ENCODE data around the gene SLC47A2. TPM values are rescaled to one million over a fixed set of nuclear protein-coding genes. Genes with fewer than 3 reads are reported as not detected.

Gene SLC47A2
- total RNA-seq, 2 experiments from 2014 or later: not detected

- POLR2A ChIA-PET: no interaction called here
- Mint-ChIP-seq H3K9me3 (no peaks in the 10 kb centered on the region), H3K27me3 (peaks cover 7% of the 10 kb centered on the region), H3K36me3 (no peaks in the 10 kb centered on the region), H3K27ac (no peak overlapping the region), H3K4me3 (no peak overlapping the region), H3K4me1 (ENCODE audit: low read depth) (no peaks in the 10 kb centered on the region)
- CTCF ChIA-PET: interaction anchor here (1.2 kb wide), 1 partner anchor 134 kb away, joined by 5 read pairs; no protein-coding TSS in a partner anchor
- DNase-seq: no peak
- intact Hi-C loops (cut with micrococcal nuclease): no loop called here
These were observed 84.5 kb downstream of the SLC47A2 start for GRCh38 chr17:19631905-19632304.

DNA sequence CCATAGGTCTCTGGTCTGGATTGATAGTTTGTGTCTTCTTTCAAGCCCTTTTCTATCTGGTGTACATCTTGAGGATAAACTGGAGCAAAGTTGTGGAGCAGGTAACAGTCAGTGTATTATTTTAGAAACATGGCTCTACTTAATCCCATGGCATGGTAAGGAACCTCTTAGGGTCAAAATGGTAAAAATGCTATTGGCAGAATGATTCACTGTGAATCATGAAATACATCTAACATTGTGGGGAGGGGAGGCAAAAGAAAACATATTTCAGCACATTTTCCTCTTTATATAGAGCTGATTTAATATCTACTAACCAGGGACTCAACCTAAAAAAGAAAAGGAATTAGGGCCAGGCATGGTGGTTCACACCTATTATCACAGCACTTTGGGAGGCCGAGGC, 85.7 kb downstream of the SLC47A2 start:
- DNase-seq: no peak
- Mint-ChIP-seq H3K4me3 (no peak overlapping the region), H3K27me3 (peaks cover 7% of the 10 kb centered on the region), H3K9me3 (no peaks in the 10 kb centered on the region), H3K4me1 (ENCODE audit: low read depth) (no peaks in the 10 kb centered on the region), H3K27ac (no peak overlapping the region), H3K36me3 (no peaks in the 10 kb centered on the region)
- ChIA-PET CTCF (no interaction called here), POLR2A (no interaction called here)
- intact Hi-C loops (cut with micrococcal nuclease): no loop called here

GRCh38 chr17:19630035-19630434, 86.3 kb downstream of the SLC47A2 start:
- Mint-ChIP-seq H3K4me3 (no peak overlapping the region), H3K27ac (no peak overlapping the region), H3K9me3 (no peaks in the 10 kb centered on the region), H3K4me1 (ENCODE audit: low read depth) (no peaks in the 10 kb centered on the region), H3K27me3 (peaks cover 4% of the 10 kb centered on the region), H3K36me3 (no peaks in the 10 kb centered on the region)
- ChIA-PET CTCF (no interaction called here), POLR2A (no interaction called here)
- DNase-seq: no peak
- intact Hi-C loops (cut with micrococcal nuclease): no loop called here

DNA sequence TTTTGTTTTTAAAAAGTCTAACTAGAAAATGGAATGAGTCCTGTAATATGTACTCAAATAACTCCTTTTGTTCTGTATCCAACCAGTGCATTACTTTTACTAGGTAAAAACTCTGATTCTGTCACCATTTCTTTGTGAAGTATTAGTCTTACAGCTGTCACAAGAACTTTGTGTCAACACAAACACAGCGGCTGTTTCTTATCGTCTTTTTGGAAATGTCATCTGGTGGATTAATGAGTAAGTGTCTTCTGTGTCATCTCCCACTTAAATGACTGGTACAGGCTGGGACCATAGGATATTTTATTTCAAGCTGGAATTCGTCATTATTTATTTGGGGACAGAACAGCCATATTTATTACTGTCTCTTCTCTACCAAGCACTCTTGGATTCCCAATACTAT, 86.9 kb downstream of the SLC47A2 start:
- ChIA-PET POLR2A (no interaction called here), CTCF (no interaction called here)
- Mint-ChIP-seq H3K27me3 (peaks cover 2% of the 10 kb centered on the region), H3K4me1 (ENCODE audit: low read depth) (no peaks in the 10 kb centered on the region), H3K4me3 (no peak overlapping the region), H3K9me3 (no peaks in the 10 kb centered on the region), H3K36me3 (no peaks in the 10 kb centered on the region), H3K27ac (no peak overlapping the region)
- intact Hi-C loops (cut with micrococcal nuclease): no loop called here
- DNase-seq: no peak

Other genes starting within 250 kb of the SLC47A2 start
- 1 to 10 TPM in 1 of 2 experiments, under 1 TPM in 1; 0.83 to 1.3 TPM for gene SLC47A1, start 182.7 kb downstream of the SLC47A2 start, total RNA-seq
- gene ALDH3A2, start 67.8 kb downstream of the SLC47A2 start, total RNA-seq: 10 to 100 TPM; 27.3 to 35.7 TPM
- under 1 TPM in 1 of 2 experiments, not detected in 1; 0.14 TPM for gene ALDH3A1, start 31.7 kb upstream of the SLC47A2 start, total RNA-seq
- gene ULK2, start 151.4 kb upstream of the SLC47A2 start, total RNA-seq: 10 to 100 TPM; 11.7 to 12.7 TPM